Measurements from ENCODE around the gene GRIN3B.

GRCh38 chr19:1050989-1051788, 51.0 kb downstream of the GRIN3B start:
- no peak for TF ChIP-seq EP300 (IDR thresholded peaks at IDR 0.05)
- TF ChIP-seq, protein P1, sequence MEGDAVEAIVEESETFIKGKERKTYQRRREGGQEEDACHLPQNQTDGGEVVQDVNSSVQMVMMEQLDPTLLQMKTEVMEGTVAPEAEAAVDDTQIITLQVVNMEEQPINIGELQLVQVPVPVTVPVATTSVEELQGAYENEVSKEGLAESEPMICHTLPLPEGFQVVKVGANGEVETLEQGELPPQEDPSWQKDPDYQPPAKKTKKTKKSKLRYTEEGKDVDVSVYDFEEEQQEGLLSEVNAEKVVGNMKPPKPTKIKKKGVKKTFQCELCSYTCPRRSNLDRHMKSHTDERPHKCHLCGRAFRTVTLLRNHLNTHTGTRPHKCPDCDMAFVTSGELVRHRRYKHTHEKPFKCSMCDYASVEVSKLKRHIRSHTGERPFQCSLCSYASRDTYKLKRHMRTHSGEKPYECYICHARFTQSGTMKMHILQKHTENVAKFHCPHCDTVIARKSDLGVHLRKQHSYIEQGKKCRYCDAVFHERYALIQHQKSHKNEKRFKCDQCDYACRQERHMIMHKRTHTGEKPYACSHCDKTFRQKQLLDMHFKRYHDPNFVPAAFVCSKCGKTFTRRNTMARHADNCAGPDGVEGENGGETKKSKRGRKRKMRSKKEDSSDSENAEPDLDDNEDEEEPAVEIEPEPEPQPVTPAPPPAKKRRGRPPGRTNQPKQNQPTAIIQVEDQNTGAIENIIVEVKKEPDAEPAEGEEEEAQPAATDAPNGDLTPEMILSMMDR (IDR thresholded peaks at IDR 0.05), result no peak
- no peak for TF ChIP-seq POLR2A (IDR thresholded peaks at IDR 0.05)
- no peak for TF ChIP-seq POLR2AphosphoS5 (IDR thresholded peaks at IDR 0.05)

Measured in sigmoid colon (tissue), 4 donors.